GM23248 (cell line): Measurements from ENCODE around the gene TMEM151B.

Experiments used
- EZH2 ChIP-seq: fragments of 200-600 bp; sonication (generic); IDR thresholded peaks from 2 replicates; pipeline ENCODE4 v1.6.1; 2018; ENCODE audit warnings: antibody characterized with exemption, mild to moderate bottlenecking; ENCODE audit not compliant: insufficient read depth, poor library complexity, severe bottlenecking
- EZH2phosphoT487 ChIP-seq: fragments of 200-600 bp; sonication (generic); IDR thresholded peaks from 2 replicates; pipeline ENCODE4 v1.6.1; 2018; ENCODE audit warnings: antibody characterized with exemption, moderate library complexity, mild to moderate bottlenecking, low read depth; ENCODE audit not compliant: insufficient read depth

DNA sequence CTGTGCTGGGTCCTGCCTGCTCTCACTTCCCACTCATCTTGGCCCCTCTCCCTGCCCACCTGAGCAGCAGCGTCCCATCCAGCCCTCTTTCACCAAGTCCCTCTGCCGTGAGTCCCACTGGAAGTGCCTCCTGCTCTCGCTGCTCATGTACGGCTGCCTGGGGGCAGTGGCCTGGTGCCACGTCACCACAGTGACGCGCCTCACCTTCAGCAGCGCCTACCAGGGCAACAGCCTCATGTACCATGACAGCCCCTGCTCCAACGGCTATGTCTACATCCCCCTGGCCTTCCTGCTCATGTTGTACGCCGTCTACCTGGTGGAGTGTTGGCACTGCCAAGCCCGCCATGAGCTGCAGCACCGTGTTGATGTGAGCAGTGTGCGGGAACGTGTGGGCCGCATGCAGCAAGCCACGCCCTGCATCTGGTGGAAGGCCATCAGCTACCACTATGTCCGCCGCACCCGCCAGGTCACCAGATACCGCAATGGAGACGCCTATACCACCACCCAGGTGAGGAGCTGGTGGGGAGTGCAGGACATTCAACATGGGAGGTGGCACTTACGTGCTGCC, 2.8 kb downstream of the TMEM151B start:
- TF ChIP-seq EZH2phosphoT487 (no peak), EZH2 (no peak)
